Stimulated activated CD4-positive, alpha-beta T cell treated with anti-CD3 and anti-CD28 coated beads, Interleukin-2, amount 100 ng/mL, for 4 hours (primary cell): ENCODE results near the gene PRAMEF8.
"Not testable (repeated sequence)": the region's sequence is repeated elsewhere in the genome, so short reads cannot be mapped to it uniquely, and the experiment has no call there.

ENCODE experiments used
- DNase-seq: peaks from one replicate; pipeline ENCODE4 v3.0.0-alpha.2; 2020; ENCODE audit warnings: low read depth

Gene PRAMEF8

DNA sequence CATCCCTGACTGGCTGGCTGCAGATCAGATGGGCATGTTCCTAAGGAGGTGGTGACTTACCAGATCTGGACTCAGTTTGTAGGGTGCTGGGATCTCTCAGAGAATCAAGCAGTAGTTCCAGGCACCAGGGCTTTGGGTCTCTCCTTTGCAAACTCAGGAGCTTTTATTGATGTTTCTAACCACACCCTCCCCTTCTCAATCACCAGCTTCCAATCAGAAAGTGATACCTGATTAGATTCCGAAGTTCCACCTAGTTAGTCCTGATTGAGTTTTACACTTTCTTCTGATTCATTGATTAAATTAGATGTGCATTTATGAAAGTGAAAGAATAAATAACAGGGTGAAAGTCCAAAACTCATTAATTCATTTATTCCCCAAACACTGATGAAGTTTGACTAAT is at the start of gene PRAMEF8:
TSS of gene PRAMEF8 (minus strand) at position 101 of the 400 bp plus-strand sequence. CDS start 1,046 bp downstream, outside the sequence.
- DNase-seq = not testable (repeated sequence)

DNA sequence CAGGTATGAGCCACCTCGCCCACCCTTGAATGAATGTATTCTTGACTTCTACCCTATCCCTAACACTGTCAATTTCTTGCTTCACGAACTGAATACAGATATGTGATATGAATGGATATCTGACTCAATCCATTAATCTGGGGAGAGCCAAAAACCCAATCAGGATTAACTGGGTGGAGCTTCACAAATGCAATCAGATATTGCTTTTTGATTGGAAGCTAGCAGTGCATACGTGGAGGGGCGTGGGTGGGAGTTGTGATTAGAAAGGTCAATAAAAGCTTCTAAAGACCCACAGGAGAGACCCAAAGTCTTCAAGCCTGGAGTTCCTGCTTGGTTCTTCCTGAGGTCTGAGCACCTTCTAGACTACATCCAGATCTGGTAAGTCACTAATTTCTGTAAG is 30.3 kb upstream of the PRAMEF8 start, which contains the start of gene PRAMEF15:
TSS of gene PRAMEF15 (plus strand) at position 301 of the 400 bp plus-strand sequence. CDS start 2,827 bp downstream, outside the sequence.
- not testable (repeated sequence) for DNase-seq

DNA sequence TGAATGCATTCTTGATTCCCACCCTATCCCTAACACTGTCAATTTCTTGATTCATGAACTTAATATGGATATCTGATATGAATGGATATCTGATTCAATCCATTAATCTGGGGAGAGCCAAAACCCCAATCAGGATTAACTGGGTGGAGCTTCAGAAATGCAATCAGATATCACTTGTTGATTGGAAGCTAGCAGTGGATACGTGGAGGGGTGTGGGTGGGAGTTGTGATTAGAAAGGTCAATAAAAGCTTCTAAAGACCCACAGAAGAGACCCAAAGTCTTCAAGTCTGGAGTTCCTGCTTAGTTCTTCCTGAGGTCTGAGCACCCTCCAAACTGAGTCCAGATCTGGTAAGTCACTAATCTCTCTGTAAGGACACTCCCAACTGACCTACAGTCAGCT is 18.3 kb upstream of the PRAMEF8 start, which contains the start of gene PRAMEF33:
TSS of gene PRAMEF33 (plus strand) at position 301 of the 400 bp plus-strand sequence. CDS start 2,416 bp downstream, outside the sequence.
- DNase-seq = not testable (repeated sequence)

DNA sequence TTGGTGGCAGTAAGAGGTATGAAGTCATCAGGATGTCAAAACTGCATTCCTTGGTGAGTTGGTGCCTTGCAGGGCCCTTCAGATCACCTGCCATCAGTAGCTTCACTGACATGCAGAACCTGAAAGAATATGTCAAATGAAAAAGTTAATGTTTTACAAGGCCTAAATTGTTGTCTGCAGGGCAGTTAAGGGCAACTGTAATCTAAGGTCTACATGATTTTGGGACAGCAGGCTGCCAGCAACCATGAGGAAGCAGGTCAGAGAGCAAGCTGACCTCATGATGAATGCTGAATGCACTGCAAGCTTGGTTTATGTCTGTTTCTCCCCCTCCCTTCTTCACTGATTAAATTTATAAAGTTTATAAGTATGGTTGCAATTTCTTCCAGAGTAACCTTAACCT is 17.3 kb upstream of the PRAMEF8 start:
- DNase-seq = not testable (repeated sequence)

DNA sequence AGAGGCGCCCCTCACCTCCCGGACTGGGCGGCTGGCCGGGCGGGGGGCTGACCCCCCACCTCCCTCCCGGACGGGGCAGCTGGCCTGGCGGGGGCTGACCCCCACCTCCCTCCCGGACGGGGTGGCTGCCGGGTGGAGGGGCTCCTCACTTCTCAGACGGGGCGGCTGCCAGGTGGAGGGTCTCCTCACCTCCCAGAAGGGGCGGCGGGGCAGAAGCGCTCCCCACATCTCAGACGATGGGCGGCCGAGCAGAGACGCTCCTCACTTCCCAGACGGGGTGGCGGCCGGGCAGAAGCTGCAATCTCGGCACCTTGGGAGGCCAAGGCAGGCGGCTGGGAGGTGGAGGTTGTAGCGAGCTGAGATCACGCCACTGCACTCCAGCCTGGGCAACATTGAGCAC is 13.8 kb upstream of the PRAMEF8 start:
- not testable (repeated sequence) for DNase-seq

DNA sequence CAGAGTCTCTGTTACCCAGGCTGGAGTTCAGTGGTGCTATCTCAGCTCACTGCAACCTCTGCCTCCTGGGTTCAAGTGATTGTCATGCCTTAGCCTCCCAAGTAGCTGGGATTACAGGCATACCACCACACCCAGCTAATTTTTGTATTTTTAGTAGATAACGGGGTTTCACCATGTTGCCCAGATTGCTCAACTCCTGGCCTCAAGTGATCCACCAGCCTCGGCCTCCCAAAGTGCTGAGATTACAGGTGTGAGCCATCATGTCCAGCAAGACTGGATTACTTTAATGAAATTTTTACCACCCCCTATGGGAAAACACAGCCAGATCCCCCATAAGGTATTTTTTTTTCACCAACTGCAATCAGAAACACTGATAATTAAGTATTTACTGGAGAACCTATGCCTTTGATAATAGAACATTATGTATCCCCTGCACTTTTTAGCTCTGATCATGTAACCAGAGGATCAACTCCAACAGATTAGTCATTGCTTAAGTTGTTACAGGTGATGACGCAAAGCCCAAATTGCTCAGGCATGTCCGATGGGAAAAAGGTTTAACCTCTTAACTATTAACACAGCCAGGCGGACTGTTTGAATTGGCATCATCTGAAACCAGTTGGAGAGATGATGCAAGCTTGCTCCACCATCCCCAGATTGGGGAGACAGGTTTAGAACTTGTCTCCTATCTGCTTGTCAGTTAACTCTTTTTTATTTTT is 12.4 kb upstream of the PRAMEF8 start:
- DNase-seq = not testable (repeated sequence)

DNA sequence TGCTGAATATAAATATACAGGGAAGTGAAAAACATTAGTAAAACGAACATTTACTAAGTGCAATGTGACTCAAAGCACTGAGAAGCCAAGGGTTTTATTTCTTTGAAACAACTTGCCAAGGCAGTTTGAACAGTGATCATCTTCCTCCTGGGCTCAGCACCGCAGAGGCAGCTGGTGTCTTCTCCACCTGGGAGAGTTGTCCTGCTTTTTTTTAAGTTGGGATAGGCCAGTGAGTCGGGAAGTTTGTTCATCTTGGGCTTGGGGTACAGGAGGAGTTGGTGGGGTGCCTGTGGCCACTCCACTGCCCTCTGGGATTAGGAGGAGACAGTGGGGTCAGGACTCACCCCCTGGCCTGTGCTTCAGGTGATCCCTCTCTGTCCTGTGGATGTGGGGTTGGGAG is 4.1 kb upstream of the PRAMEF8 start:
- not testable (repeated sequence) for DNase-seq

DNA sequence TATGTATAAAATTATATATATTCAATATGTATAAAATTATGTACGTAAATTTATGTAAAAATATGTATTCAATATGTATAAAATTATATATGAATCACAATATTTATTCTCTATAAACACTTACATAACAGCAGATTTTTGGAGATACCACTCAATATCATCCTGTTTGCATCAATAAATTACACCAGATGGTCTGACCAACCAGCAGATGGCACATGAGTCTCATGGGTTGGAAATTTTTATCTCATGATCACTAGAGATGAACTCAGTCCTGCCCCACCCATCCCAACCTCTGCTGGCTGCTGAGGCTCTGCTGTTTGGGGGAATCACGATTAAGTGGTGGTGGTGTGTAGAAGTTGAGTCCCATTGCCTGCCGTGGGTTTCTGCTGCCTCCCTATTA is 5.3 kb downstream of the PRAMEF8 start:
- DNase-seq = not testable (repeated sequence)

DNA sequence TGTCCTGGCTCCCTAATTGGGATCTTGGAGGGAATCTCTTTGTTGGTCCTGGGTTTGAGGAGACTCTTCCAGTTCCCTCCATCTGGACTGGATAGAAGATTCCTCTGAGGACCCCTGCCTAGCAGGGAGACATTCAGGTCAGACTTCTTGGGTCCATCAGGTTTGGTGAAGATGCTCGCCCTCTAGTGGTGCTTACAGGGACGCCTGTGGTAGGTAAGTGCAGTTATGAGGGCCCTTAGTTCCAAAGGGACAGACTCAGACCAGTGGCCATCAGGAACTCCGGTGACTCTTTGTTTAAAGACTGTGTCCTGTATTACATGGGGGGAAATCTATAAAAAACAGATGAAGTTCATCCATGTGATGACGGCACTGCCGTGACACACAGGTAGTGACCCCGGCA is 7.9 kb downstream of the PRAMEF8 start:
- not testable (repeated sequence) for DNase-seq

DNA sequence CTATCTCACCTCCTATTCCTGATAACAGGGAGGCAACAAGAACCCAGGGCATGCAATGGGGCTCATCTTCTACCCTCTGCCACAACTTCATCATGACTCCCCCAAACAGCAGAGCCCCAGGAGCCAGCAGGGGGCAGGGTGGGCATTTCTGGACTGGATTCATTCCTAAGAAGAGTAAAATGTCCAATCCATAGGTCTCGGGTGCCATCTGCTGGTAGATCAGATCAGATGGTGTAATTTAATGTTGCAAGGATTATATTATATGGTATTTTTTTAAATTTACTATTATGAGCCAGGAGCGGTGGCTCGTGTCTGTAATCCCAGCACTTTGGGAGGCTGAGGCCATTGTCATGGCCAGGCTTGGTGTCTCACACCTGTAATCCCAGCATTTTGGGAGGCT is 19.8 kb downstream of the PRAMEF8 start:
- not testable (repeated sequence) for DNase-seq

DNA sequence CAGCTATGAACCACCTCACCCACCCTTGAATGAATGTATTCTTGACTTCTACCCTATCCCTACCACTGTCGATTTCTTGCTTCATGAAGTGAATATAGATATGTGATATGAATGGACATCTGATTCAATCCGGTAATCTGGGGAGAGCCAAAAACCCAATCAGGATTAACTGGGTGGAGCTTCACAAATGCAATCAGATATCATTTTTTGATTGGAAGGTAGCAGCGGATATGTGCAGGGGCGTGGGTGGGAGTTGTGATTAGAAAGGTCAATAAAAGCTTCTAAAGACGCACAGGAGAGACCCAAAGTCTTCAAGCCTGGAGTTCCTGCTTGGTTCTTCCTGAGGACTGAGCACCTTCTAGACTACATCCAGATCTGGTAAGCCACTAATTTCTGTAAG is 31.0 kb downstream of the PRAMEF8 start, which contains the start of gene PRAMEF5:
TSS of gene PRAMEF5 (plus strand) at position 301 of the 400 bp plus-strand sequence. CDS start 5,071 bp downstream, outside the sequence.
- DNase-seq = not testable (repeated sequence)

DNA sequence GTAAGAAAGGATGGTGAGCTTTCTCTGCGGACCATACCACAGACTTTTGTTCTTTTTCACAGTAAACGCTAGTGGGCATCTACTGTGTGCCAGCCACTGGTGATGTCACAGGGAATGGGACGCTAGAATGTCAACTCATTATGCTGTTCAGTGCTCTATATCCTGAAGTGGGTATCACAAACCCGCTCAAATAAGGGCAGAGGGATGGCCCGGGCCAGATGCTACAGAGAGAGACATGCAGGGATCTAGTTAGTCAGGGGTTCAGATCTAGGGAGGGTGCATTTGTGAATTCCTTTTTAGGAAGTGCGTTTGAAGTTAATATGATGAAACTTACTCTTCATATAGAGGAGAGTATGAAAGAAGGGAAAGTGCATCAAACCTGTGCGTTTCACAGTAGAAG is 37.8 kb downstream of the PRAMEF8 start:
- not testable (repeated sequence) for DNase-seq

DNA sequence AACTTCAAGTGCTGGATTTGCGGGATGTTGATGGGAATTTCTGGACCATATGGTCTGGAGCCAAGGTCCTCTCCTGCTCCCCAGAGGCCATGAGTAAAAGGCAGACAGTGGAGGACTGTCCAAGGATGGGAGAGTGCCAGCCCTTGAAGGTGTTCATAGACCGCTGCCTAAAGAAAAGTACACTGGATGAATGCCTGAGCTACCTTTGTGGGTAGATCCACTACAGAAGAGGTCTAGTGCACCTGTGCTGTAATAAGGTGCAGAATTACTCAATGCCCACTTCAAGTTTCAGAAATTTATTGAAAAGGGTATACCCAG is 38.4 kb downstream of the PRAMEF8 start:
- not testable (repeated sequence) for DNase-seq

DNA sequence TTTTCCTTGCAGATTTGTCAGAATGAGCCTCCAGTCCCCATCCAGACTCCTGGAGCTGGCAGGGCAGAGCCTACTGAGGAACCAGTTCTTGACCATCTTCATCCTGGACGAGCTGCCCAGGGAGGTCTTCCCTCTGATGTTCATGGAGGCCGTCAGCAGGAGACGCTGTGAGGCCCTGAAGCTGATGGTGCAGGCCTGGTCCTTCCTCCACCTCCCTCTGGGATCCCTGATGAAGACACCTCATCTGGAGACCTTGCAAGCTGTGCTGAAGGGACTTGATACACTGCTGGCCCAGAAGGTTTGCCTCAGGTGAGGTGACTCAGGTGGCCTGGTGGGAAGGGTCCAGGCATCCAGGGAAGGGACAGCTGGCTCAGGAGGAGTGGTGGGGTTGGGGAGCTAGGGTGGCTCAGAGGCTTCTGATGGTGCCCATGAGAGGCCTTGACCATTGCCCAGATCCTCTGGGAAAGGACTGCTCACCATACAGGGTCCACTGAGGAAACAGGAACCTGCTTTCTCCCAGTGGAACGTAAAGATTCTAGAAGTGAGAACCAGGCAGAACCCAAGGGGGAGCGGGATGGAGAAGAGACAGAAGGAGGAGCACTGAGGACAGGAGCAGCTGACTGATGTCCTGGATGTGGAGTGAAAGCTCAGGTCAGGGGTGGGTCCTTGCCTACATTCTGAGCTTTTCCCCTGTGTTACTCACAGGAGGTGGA is 38.9 kb downstream of the PRAMEF8 start:
- not testable (repeated sequence) for DNase-seq

DNA sequence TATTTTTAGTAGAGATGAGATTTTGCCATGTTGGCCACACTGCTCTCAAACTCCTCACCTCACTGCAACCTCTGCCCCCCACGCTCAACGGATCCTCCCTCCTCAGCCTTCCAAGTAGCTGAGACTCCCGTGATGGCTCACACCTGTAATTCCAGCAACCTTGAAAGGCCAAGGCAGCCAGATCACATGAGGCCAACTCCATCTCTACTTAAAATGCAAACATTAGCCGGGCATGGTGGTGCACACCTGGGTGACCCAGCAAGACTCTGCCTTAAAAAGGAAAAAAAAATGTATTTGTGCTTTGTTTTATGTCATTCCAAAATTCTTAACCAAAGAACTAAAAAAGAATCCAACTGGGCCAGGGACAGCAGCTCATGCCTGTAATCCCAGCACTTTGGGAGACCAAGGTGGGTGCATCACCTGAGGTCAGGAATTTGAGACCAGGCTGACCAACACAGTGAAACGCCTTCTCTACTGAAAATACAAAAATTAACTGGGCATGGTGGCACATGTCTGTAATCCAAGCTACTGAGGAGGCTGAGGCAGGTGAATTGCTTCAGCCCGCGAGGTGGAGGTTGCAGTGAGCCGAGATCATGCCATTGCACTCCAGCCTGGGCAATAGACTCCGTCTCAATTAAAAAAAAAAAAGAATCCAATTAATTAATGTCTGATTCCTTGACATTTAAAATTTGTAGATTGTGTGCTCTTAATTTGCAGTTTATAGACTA is 41.2 kb downstream of the PRAMEF8 start:
- DNase-seq = not testable (repeated sequence)

DNA sequence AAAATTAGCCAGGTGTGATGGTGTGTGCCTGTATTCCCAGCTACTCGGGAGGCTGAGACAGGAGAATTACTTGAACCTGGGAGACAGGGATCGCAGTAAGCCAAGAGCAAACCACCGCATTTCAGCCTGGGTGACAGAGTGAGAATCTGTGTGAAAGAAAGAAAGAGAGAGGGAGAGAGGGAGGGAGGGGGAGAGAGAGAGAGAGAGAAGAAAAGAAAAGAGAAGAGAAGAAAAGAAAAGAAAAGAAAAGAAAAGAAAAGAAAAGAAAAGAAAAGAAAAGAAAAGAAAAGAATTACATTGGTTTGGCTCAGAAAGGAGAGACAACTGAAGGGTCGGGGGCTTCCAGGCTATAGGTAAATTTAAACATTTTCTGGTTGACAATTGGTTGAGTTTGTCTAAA is 45.3 kb downstream of the PRAMEF8 start:
- DNase-seq = not testable (repeated sequence)

DNA sequence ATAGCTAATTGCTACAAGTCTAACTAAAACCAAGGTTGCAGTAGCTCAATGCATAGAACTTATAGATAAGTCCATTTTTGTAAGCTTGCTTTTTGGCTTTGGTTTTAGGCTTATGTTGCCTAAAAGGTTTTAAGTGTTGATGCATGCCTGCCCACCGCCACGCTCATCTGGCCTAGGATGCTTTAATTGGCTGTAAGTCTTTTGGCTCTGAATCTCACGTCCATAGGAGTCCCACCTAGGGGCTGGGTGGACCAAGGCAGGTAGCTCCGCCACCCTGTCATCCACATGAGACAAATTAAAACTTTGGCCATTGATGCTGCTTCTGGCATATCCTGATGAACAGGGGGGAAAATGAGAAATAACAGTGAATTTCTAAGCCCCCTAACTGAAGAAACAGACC is 47.4 kb downstream of the PRAMEF8 start:
- not testable (repeated sequence) for DNase-seq

DNA sequence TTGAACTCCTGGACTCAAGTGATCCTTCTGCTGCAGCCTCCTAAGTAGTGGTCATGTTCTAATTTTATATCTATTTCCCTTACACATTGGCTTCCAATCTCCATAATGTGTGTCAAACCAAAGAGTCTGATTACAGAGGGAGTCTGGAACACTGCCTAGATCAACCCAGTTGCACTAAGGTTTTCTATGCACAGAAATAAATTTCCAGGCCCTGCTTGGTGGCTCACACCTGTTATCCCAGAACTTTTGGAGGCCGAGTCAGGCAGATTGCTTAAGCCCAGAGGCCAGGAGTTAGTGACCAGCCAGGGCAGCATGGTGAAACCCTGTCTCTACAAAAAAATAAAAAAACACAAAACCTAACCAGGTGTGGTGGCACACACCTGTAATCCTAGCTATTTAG is 50.9 kb downstream of the PRAMEF8 start:
- DNase-seq = not testable (repeated sequence)

DNA sequence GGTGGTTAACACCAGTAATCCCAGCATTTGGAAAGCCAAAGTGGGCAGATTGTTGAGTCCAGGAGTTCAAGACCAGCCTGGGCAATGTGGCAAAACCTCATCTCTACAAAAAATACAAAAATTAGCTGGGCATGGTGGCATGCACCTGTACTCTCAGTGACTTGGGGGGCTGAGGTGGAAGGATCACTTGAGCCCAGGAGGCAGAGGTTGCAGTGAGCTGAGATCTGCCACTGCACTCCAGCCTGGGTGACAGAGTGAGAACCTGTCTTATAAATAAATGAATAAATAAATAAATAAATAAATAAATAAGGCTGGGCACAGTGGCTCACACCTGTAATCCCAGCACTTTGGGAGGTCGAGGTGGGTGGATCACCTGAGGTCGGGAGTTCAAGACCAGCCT is 52.9 kb downstream of the PRAMEF8 start:
- DNase-seq = not testable (repeated sequence)
